GM15510 (cell line): Measurements from ENCODE around the gene CD40.

ENCODE experiments used
- POLR2A ChIP-seq: IDR thresholded peaks from 3 replicates; pipeline ENCODE4 v1.6.1; 2011; ENCODE audit warnings: borderline replicate concordance; ENCODE audit not compliant: insufficient read length; ENCODE audit errors: extremely low read depth

The CD40 gene

GRCh38 chr20:46167080-46167479 lies 49.0 kb downstream of the CD40 start:
- no peak for TF ChIP-seq POLR2A

- no peak for TF ChIP-seq POLR2A
Observed at GRCh38 chr20:46168438-46168837, 50.3 kb downstream of the CD40 start.

GRCh38 chr20:46169245-46170171 lies 51.4 kb downstream of the CD40 start:
- no peak for TF ChIP-seq POLR2A

- TF ChIP-seq POLR2A, result no peak
Observed at GRCh38 chr20:46171476-46171875, 53.4 kb downstream of the CD40 start.

- no peak for TF ChIP-seq POLR2A
Observed at GRCh38 chr20:46171909-46172308, 53.8 kb downstream of the CD40 start.

GRCh38 chr20:46172455-46172854 lies 54.3 kb downstream of the CD40 start:
- no peak for TF ChIP-seq POLR2A

- TF ChIP-seq POLR2A, result no peak
Observed at GRCh38 chr20:46172961-46173536, 54.9 kb downstream of the CD40 start.

- TF ChIP-seq POLR2A, result no peak
Observed at GRCh38 chr20:46173652-46174468, 55.7 kb downstream of the CD40 start.

- TF ChIP-seq POLR2A, result no peak
Observed at GRCh38 chr20:46174469-46175126, 56.5 kb downstream of the CD40 start.

- no peak for TF ChIP-seq POLR2A
Observed at GRCh38 chr20:46175127-46175494, 57.0 kb downstream of the CD40 start.

GRCh38 chr20:46176739-46177378 lies 58.7 kb downstream of the CD40 start:
- TF ChIP-seq POLR2A, result no peak

- no peak for TF ChIP-seq POLR2A
Observed at GRCh38 chr20:46177768-46178167, 59.7 kb downstream of the CD40 start.

- TF ChIP-seq POLR2A, result no peak
Observed at GRCh38 chr20:46178891-46179290, 60.8 kb downstream of the CD40 start.
